Stimulated activated CD4-positive, alpha-beta T cell treated with anti-CD3 and anti-CD28 coated beads, Interleukin-4, amount 100 ng/mL, for 48 hours (primary cell): ENCODE data around the gene IL20RA.
"Not testable (repeated sequence)": the region's sequence is repeated elsewhere in the genome, so short reads cannot be mapped to it uniquely, and the experiment has no call there.

Experiments used
- DNase-seq, 2 donors: peaks; one replicate each; pipeline ENCODE4 v3.0.0-alpha.2; 2020; ENCODE audit warnings: low read depth in 2 of 2

IL20RA gene

DNA sequence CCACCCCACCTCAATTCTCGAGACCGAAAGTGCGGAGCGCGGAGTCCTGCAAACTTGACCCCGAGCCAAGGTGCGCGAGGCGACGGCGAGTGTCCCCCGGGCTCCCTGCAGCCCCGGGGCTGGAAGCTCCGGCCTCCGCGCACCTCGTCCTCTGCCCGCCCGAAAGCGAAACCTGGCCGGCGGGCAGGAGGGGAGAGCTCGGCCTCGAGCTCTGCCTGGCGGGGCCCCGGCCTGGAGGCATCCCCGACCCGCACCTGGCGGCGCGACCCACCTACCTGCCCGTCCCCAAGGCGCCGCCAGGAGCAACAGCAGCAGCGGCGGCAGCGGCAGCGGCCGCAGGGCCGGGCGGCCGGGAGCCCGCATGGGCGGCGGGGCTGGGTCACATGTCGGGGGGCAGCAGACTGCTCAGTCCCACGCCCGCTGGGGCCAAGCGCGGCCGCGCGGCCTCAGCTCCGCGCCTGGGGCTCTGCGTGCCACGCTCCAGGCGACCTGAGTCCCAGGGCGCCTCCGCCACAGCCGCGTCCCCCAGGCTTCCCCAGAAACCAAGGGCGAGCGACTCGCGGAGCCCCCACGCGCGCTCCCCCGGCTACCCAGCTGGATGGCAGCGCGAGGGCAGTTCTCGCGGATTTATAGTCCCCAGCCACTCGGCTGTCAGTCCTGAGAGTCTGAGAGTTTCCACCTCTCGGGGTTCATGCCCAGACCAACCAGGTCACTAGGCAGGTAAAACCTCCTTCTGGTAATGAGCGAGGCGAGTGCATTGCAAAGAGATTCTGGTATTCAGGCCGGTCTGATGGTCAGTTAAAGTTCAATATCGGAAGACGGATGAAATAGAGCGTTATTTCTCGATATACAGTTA lies at the start of gene IL20RA:
Gene IL20RA (minus strand): TSS at position 600 of the 856 bp plus-strand sequence. CDS start 237 bp downstream, at position 363.
- DNase-seq = no peak

GRCh38 chr6:137093183-137094069 lies 48.7 kb upstream of the IL20RA start:
- DNase-seq = no peak

- DNase-seq = no peak
Observed at GRCh38 chr6:137092018-137092417, 47.3 kb upstream of the IL20RA start.

DNA sequence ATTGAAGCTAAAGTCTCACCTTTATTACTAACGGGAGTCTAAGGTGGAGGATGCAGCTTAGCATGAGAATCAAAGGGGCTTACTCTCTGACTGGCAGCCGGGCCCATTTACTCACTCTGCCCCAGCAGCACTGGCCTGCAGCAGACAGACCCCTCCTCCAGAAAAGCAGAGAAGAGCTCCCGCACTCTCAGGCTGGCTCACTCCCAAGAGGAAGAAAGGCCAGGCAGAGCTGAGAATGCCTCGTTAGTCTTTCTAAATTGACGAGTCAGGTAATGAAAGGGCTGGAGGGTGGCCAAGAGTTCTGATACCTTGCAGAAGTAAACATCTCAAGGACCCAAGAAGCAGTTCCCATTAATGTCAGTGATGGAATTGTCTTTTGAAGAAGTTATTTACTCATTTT lies 44.5 kb upstream of the IL20RA start:
- DNase-seq = no peak

DNA sequence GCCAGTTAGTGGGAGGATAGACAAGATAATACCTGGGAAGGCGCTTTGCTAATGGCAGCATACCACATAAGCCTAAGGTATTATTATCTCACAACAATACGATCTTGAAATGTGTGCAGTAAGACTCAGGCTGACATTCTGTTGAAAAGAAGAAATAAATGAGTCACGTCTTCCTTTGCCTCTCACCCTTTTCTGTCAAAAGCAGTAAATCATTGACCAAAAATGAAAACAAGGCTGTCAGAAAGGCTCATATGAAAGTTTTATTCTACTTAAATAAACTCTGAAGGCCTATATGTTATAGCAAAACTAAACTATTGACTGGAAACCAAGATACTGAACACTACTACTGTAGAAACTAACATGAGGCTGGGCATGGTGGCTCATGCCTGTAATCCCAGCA lies 43.1 kb upstream of the IL20RA start:
- no peak for DNase-seq

GRCh38 chr6:137086031-137086430 lies 41.3 kb upstream of the IL20RA start:
- DNase-seq = no peak

GRCh38 chr6:137084865-137085617 lies 40.3 kb upstream of the IL20RA start:
- no peak for DNase-seq

- no peak for DNase-seq
Observed at GRCh38 chr6:137084090-137084489, 39.3 kb upstream of the IL20RA start.

GRCh38 chr6:137081997-137082396 lies 37.2 kb upstream of the IL20RA start:
- no peak for DNase-seq

GRCh38 chr6:137080711-137081110 lies 35.9 kb upstream of the IL20RA start:
- DNase-seq = no peak

DNA sequence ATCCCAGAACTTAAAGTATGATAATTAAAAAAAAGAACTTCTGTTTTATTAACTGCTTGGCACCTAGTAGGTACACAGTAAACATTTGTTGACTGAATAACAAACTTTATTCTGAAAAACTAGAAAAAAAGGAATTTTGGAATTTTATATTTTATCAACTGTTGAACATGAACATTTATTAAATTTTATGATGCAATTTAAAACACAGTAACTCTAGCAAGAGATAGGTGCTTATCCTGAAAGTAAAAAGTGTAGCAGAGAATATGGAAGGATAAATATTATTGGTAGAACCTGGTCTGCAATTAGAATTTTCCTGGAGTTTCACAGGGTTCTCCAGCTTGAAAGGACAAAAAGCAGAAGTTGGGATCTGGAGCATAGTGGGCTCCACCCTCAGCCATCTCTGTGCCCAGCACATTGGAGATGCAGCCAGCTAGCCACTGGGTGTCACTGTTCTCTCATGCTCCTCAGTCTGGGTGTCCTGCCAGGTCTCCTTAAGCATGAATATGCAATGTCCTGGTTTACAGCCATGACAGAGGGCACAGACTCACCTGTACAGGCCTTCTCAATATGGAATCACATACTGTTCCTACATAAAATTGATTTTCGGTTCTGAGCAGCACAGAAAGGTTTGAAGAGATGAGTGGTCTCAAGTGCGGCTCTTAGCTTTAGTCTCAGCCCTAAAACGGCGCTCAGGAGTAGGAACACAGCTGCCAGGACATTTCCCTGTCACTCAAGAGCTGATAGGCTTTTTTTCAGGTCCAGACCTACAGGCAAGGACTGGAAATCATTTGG lies 31.7 kb upstream of the IL20RA start:
- DNase-seq = peak; percentile 30 to 44

DNA sequence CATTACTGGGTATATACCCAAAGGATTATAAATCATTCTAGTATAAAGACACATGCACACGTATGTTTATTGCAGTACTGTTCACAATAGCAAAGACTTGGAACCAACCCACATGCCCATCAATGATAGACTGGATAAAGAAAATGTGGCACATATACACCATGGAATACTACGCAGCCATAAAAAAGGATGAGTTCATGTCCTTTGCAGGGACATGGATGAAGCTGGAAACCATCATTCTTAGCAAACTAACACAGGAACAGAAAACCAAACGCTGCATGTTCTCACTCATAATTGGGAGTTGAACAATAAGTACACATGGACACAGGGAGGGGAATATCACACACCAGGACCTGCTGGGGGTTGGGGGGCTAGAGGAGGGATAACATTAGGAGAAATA lies 31.0 kb upstream of the IL20RA start:
- DNase-seq = not testable (repeated sequence)

- no peak for DNase-seq
Observed at GRCh38 chr6:137070303-137070702, 25.5 kb upstream of the IL20RA start.

- DNase-seq = no peak
Observed at GRCh38 chr6:137067399-137067798, 22.6 kb upstream of the IL20RA start.

DNA sequence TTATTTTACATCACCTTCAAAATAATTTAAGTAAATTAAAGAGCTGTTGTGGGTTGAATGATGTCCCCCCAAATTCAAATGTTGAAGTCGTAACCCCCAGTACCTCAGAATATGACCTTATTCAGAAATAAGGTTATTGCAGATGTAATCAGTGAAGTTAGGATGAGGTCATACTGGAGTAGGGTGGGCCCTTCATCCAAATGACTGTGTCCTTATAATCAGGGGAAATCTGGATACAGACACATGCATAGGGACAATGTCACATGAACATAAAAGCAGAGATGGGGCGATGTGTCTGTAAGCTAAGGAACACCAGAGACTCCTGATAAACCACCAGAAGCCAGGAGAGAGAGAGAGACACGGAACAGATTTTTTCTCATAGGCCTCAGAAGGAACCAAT lies 13.3 kb upstream of the IL20RA start:
- DNase-seq = no peak

DNA sequence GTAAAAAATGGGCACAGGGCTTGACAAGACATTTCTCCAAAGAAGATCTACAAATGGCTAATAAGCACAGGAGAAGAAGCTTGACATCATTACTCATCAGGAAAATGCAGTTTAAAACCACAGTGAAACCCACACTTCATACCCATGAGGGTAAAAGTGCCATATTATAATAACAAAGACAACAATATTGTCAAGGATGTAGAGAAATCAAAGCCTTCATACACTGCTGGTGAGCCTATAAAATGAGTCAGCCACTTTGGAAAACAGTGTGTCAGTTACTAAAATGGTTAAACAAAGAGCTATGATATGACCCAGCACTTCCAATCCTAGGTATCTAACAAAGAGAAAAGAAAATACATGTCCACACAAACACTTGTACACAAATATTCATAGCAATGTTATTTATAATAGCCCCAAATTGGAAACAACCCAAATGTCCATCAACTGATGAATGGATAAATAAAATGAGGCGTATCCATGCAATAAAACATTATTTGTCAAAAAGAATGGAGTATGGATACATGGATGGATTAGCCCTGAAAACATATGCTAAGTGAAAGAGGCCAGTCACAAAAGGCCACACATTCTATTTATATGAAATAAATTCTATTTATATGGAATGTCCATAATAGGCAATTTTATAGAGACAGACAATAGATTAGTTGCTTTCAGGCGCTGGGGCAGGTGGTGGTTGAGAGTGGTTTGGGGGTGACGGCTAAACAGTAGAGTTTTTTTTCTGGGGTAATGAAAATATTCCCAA lies 11.5 kb upstream of the IL20RA start:
- DNase-seq = no peak

GRCh38 chr6:137051790-137052472 lies 7.2 kb upstream of the IL20RA start:
- DNase-seq = no peak

- DNase-seq = no peak
Observed at GRCh38 chr6:137049095-137049494, 4.3 kb upstream of the IL20RA start.

- DNase-seq = no peak
Observed at GRCh38 chr6:137046871-137047412, 2.2 kb upstream of the IL20RA start.
